Neuron (in vitro differentiated cells): ENCODE measurements around the gene RMND5A.
A peak's percentile ranks its signal among the peaks of the same experiment; 100 is the strongest.

ENCODE experiments used
- H2AFZ ChIP-seq: one replicate; pipeline ENCODE4 v1.6.1; 2013; ENCODE audit warnings: low read depth, mild to moderate bottlenecking, inconsistent platforms, low read length, moderate library complexity
- H3K27me3 ChIP-seq: one replicate; pipeline ENCODE4 v1.6.1; 2013; ENCODE audit warnings: low read length; ENCODE audit not compliant: insufficient read depth
- H3K36me3 ChIP-seq: one replicate; pipeline ENCODE4 v1.6.1; 2013; ENCODE audit warnings: low read length; ENCODE audit not compliant: insufficient read depth
- H3K4me1 ChIP-seq: one replicate; pipeline ENCODE4 v1.6.1; 2013; ENCODE audit warnings: low read length; ENCODE audit not compliant: insufficient read depth
- H3K4me3 ChIP-seq: 2 replicates; pipeline ENCODE4 v1.5.1; 2013; ENCODE audit warnings: mild to moderate bottlenecking, low read length, moderate library complexity
- H3K9me3 ChIP-seq: one replicate; pipeline ENCODE4 v1.6.1; 2013; ENCODE audit warnings: low read length

Gene RMND5A

GRCh38 chr2:86793752-86794151 is 73.7 kb downstream of the RMND5A start:
- no peak overlapping the region for H3K4me3 ChIP-seq
- H3K36me3 ChIP-seq, result no peaks in the 10 kb centered on the region
- no peak overlapping the region for H2AFZ ChIP-seq
- H3K4me1 ChIP-seq, result peaks cover 4% of the 10 kb centered on the region
- peaks cover 10% of the 10 kb centered on the region for H3K9me3 ChIP-seq
- H3K27me3 ChIP-seq, result peaks cover 69% of the 10 kb centered on the region

- Histone ChIP-seq H3K4me3 (no peak overlapping the region), H2AFZ (no peak overlapping the region), H3K36me3 (no peaks in the 10 kb centered on the region), H3K27me3 (peaks cover 57% of the 10 kb centered on the region), H3K4me1 (peaks cover 4% of the 10 kb centered on the region), H3K9me3 (peaks cover 10% of the 10 kb centered on the region)
These were observed 74.8 kb downstream of the RMND5A start for GRCh38 chr2:86794861-86795260.

GRCh38 chr2:86800856-86801567 is 80.9 kb downstream of the RMND5A start:
- Histone ChIP-seq H3K36me3 (no peaks in the 10 kb centered on the region), H2AFZ (no peak overlapping the region), H3K27me3 (peaks cover 13% of the 10 kb centered on the region), H3K4me3 (no peak overlapping the region), H3K4me1 (no peaks in the 10 kb centered on the region), H3K9me3 (peaks cover 10% of the 10 kb centered on the region)

- peaks cover 3% of the 10 kb centered on the region for H3K4me1 ChIP-seq
- no peak overlapping the region for H2AFZ ChIP-seq
- H3K36me3 ChIP-seq, result no peaks in the 10 kb centered on the region
- peaks cover 15% of the 10 kb centered on the region for H3K27me3 ChIP-seq
- H3K4me3 ChIP-seq, result no peak overlapping the region
- no peaks in the 10 kb centered on the region for H3K9me3 ChIP-seq
These were observed 86.2 kb downstream of the RMND5A start for GRCh38 chr2:86806059-86806857.

GRCh38 chr2:86807133-86807467 is 87.0 kb downstream of the RMND5A start:
- H3K27me3 ChIP-seq, result peaks cover 15% of the 10 kb centered on the region

GRCh38 chr2:86807468-86808275 is 87.6 kb downstream of the RMND5A start:
- H3K4me3 ChIP-seq, result peak overlapping the region; percentile 43
- H2AFZ ChIP-seq, result peak overlapping the region; percentile 73
- no peaks in the 10 kb centered on the region for H3K36me3 ChIP-seq
- H3K27me3 ChIP-seq, result peaks cover 15% of the 10 kb centered on the region
- no peaks in the 10 kb centered on the region for H3K9me3 ChIP-seq
- peaks cover 3% of the 10 kb centered on the region for H3K4me1 ChIP-seq

More at GRCh38 chr2:86807133-86807467, 87.0 kb downstream of the RMND5A start:
- Histone ChIP-seq H3K4me1 (peaks cover 3% of the 10 kb centered on the region), H2AFZ (peak overlapping the region; percentile 73), H3K36me3 (no peaks in the 10 kb centered on the region), H3K9me3 (no peaks in the 10 kb centered on the region), H3K4me3 (peak overlapping the region; percentile 43)

- Histone ChIP-seq H3K4me3 (peak overlapping the region; percentile 43), H3K4me1 (peaks cover 3% of the 10 kb centered on the region), H3K9me3 (no peaks in the 10 kb centered on the region), H3K36me3 (no peaks in the 10 kb centered on the region), H2AFZ (peak overlapping the region; percentile 73), H3K27me3 (peaks cover 15% of the 10 kb centered on the region)
These were observed 88.4 kb downstream of the RMND5A start for GRCh38 chr2:86808315-86809161.

- Histone ChIP-seq H3K4me1 (peaks cover 3% of the 10 kb centered on the region), H3K4me3 (no peak overlapping the region), H3K36me3 (no peaks in the 10 kb centered on the region), H3K9me3 (no peaks in the 10 kb centered on the region), H3K27me3 (peaks cover 15% of the 10 kb centered on the region), H2AFZ (no peak overlapping the region)
These were observed 89.5 kb downstream of the RMND5A start for GRCh38 chr2:86809481-86810121.

GRCh38 chr2:86815611-86816010 is 95.5 kb downstream of the RMND5A start:
- peaks cover 8% of the 10 kb centered on the region for H3K27me3 ChIP-seq
- H3K36me3 ChIP-seq, result no peaks in the 10 kb centered on the region
- H3K4me3 ChIP-seq, result no peak overlapping the region
- H3K4me1 ChIP-seq, result no peaks in the 10 kb centered on the region
- no peak overlapping the region for H2AFZ ChIP-seq
- no peaks in the 10 kb centered on the region for H3K9me3 ChIP-seq

GRCh38 chr2:86818114-86818801 is 98.2 kb downstream of the RMND5A start:
- no peak overlapping the region for H2AFZ ChIP-seq
- H3K27me3 ChIP-seq, result peaks cover 8% of the 10 kb centered on the region
- no peaks in the 10 kb centered on the region for H3K36me3 ChIP-seq
- no peaks in the 10 kb centered on the region for H3K4me1 ChIP-seq
- no peaks in the 10 kb centered on the region for H3K9me3 ChIP-seq
- H3K4me3 ChIP-seq, result no peak overlapping the region

- Histone ChIP-seq H3K4me1 (no peaks in the 10 kb centered on the region), H3K4me3 (no peak overlapping the region), H2AFZ (no peak overlapping the region), H3K27me3 (peaks cover 8% of the 10 kb centered on the region), H3K9me3 (no peaks in the 10 kb centered on the region), H3K36me3 (no peaks in the 10 kb centered on the region)
These were observed 98.9 kb downstream of the RMND5A start for GRCh38 chr2:86818957-86819356.
